ENCODE measurements around the gene RAB3GAP2. TPM values are rescaled to one million over a fixed set of nuclear protein-coding genes. Genes with fewer than 3 reads are reported as not detected.

RAB3GAP2 gene
- total RNA-seq, 3 donors from 2014 or later = 30.9 to 43.2 (median 42.3) TPM

Other genes starting within 250 kb of the RAB3GAP2 start
- 10 to 100 TPM; 41.3 to 64.8 (median 47.5) TPM for gene EPRS1, start 225.9 kb downstream of the RAB3GAP2 start, total RNA-seq
- 10 to 100 TPM; 14.6 to 34.1 (median 24.3) TPM for gene BPNT1, start 182.7 kb downstream of the RAB3GAP2 start, total RNA-seq
- gene IARS2, start 178.3 kb downstream of the RAB3GAP2 start, total RNA-seq = 10 to 100 TPM; 57.7 to 84.0 (median 66.2) TPM